Smooth muscle cell (in vitro differentiated cells): ENCODE measurements around the gene LDLRAD4. TPM values are rescaled to one million over a fixed set of nuclear protein-coding genes. Genes with fewer than 3 reads are reported as not detected.

ENCODE experiments used
- DNase-seq: peaks from one replicate; lab custom pipeline; 2025; ENCODE audit not compliant: unreplicated experiment; lab: John Stamatoyannopoulos, UW
- H2AFZ ChIP-seq: fragments of 200-600 bp; sonication (generic); 2 replicates; pipeline ENCODE4 v1.6.0; 2016; ENCODE audit warnings: antibody characterized with exemption, low read depth, mild to moderate bottlenecking
- H3F3A ChIP-seq: fragments of 200-600 bp; sonication (generic); 2 replicates; pipeline ENCODE4 v1.6.0; 2017; ENCODE audit warnings: antibody characterized with exemption, low read depth
- H3K27ac ChIP-seq: fragments of 200-600 bp; sonication (generic); 2 replicates; pipeline ENCODE4 v1.5.1; 2016; ENCODE audit warnings: low read depth, mild to moderate bottlenecking
- H3K27me3 ChIP-seq: fragments of 200-600 bp; sonication (generic); 2 replicates; pipeline ENCODE4 v1.6.1; 2016; ENCODE audit warnings: low read depth, mild to moderate bottlenecking
- H3K36me3 ChIP-seq: fragments of 200-600 bp; sonication (generic); 2 replicates; pipeline ENCODE4 v1.5.1; 2016; ENCODE audit warnings: low read depth
- H3K4me1 ChIP-seq: fragments of 200-600 bp; sonication (generic); 2 replicates; pipeline ENCODE4 v1.5.1; 2016; ENCODE audit warnings: low read depth
- H3K4me2 ChIP-seq: fragments of 200-600 bp; sonication (generic); 2 replicates; pipeline ENCODE4 v1.6.0; 2016; ENCODE audit warnings: mild to moderate bottlenecking
- H3K4me3 ChIP-seq: fragments of 200-600 bp; sonication (generic); 2 replicates; pipeline ENCODE4 v1.5.1; 2016; ENCODE audit warnings: mild to moderate bottlenecking
- H3K79me2 ChIP-seq: fragments of 200-600 bp; sonication (generic); 2 replicates; pipeline ENCODE4 v1.6.0; 2016; ENCODE audit warnings: low read depth, mild to moderate bottlenecking
- H3K9ac ChIP-seq: fragments of 200-600 bp; sonication (generic); 2 replicates; pipeline ENCODE4 v1.6.0; 2016; ENCODE audit warnings: low read depth
- H3K9me3 ChIP-seq: fragments of 200-600 bp; sonication (generic); replicated peaks from 2 replicates; pipeline ENCODE4 v1.5.1; 2016; ENCODE audit warnings: low read depth
- H4K20me1 ChIP-seq: fragments of 200-600 bp; sonication (generic); 2 replicates; pipeline ENCODE4 v1.6.0; 2016; ENCODE audit warnings: low read depth
- CTCF ChIP-seq: fragments of 200-600 bp; sonication (generic); IDR thresholded peaks from 2 replicates; pipeline ENCODE4 v1.5.1; 2017; ENCODE audit warnings: borderline replicate concordance, mild to moderate bottlenecking, antibody characterized with exemption; ENCODE audit not compliant: insufficient read depth, poor library complexity, severe bottlenecking
- WGBS: methylation state at CpG from one replicate; pipeline ENCODE4 v1.1.7; 2016; ENCODE audit warnings: low lambda C conversion rate; 5-methylcytosine and 5-hydroxymethylcytosine counted together
- polyA plus RNA-seq: library from polyadenylated mRNA; unstranded; fragments of >200 nt; fragmentation: Nextera tagmentation; extraction: Ambion mirVana; gene quantifications from 2 replicates; pipeline ENCODE4 v1.2.1, GENCODE V29; 2016
- total RNA-seq: library from RNA; depleted of rRNA; stranded (reverse); fragments of >200 nt; gene quantifications from 2 replicates; pipeline ENCODE4 v1.2.3, GENCODE V29; 2014

LDLRAD4 gene
- total and polyA plus RNA-seq, 2 experiments from 2014 or later, result 36.2 to 48.3 TPM

GRCh38 chr18:13286456-13287125 is 68.0 kb downstream of the LDLRAD4 start:
- Histone ChIP-seq H2AFZ (no peak overlapping the region), H3K27ac (peak overlapping the region; percentile 90), H3K27me3 (no peaks in the 10 kb centered on the region), H3K4me2 (no peak overlapping the region), H3K4me1 (peaks cover 12% of the 10 kb centered on the region), H3F3A (peaks cover 34% of the 10 kb centered on the region), H3K9me3 (no peaks in the 10 kb centered on the region), H3K9ac (no peak overlapping the region), H3K36me3 (no peaks in the 10 kb centered on the region), H3K4me3 (no peak overlapping the region), H3K79me2 (peaks cover 51% of the 10 kb centered on the region), H4K20me1 (no peaks in the 10 kb centered on the region)
- WGBS, result 91% methylated on average over 14 of the region's 14 CpGs
- no peak for DNase-seq
- no peak for TF ChIP-seq CTCF

- no peak overlapping the region for H2AFZ ChIP-seq
- no peak for DNase-seq
- peaks cover 33% of the 10 kb centered on the region for H3F3A ChIP-seq
- no peak overlapping the region for H3K9ac ChIP-seq
- peaks cover 12% of the 10 kb centered on the region for H3K4me1 ChIP-seq
- no peaks in the 10 kb centered on the region for H3K36me3 ChIP-seq
- no peaks in the 10 kb centered on the region for H3K27me3 ChIP-seq
- H3K27ac ChIP-seq, result peak overlapping the region; percentile 90
- WGBS, result 88% methylated on average over 6 of the region's 6 CpGs
- H3K9me3 ChIP-seq, result no peaks in the 10 kb centered on the region
- peaks cover 43% of the 10 kb centered on the region for H3K79me2 ChIP-seq
- H4K20me1 ChIP-seq, result no peaks in the 10 kb centered on the region
- no peak overlapping the region for H3K4me3 ChIP-seq
- TF ChIP-seq CTCF, result no peak
- H3K4me2 ChIP-seq, result no peak overlapping the region
Observed at GRCh38 chr18:13287372-13287771, 68.8 kb downstream of the LDLRAD4 start.

- peak overlapping the region; percentile 90 for H3K27ac ChIP-seq
- no peak for TF ChIP-seq CTCF
- peak overlapping the region; percentile 47 for H3K4me2 ChIP-seq
- H3K4me1 ChIP-seq, result peaks cover 12% of the 10 kb centered on the region
- H2AFZ ChIP-seq, result no peak overlapping the region
- DNase-seq, result no peak
- H3K4me3 ChIP-seq, result no peak overlapping the region
- no peaks in the 10 kb centered on the region for H3K9me3 ChIP-seq
- no peaks in the 10 kb centered on the region for H3K27me3 ChIP-seq
- peaks cover 32% of the 10 kb centered on the region for H3K79me2 ChIP-seq
- H3K36me3 ChIP-seq, result no peaks in the 10 kb centered on the region
- H3K9ac ChIP-seq, result no peak overlapping the region
- WGBS, result 70% methylated on average over 16 of the region's 16 CpGs
- H4K20me1 ChIP-seq, result peaks cover 3% of the 10 kb centered on the region
- H3F3A ChIP-seq, result peaks cover 33% of the 10 kb centered on the region
Observed at GRCh38 chr18:13288509-13289133, 70.1 kb downstream of the LDLRAD4 start.
